HEK293T (cell line): Measurements from ENCODE around the gene MBOAT2.

Experiments
- ARNT ChIP-seq: fragments of 450-650 bp; IDR thresholded peaks from 2 replicates; pipeline ENCODE4 v1.6.1; 2017; ENCODE audit warnings: mild to moderate bottlenecking
- CTBP1 ChIP-seq: fragments of 450-650 bp; IDR thresholded peaks from 2 replicates; pipeline ENCODE4 v1.6.1; 2016; ENCODE audit warnings: borderline replicate concordance
- HDGF ChIP-seq: fragments of 450-650 bp; IDR thresholded peaks from 2 replicates; pipeline ENCODE4 v1.6.1; 2017; ENCODE audit warnings: antibody characterized with exemption, borderline replicate concordance
- PKNOX1 ChIP-seq: fragments of 450-650 bp; IDR thresholded peaks from 2 replicates; pipeline ENCODE4 v1.6.1; 2016
- SUZ12 ChIP-seq: fragments of 450-650 bp; IDR thresholded peaks from 2 replicates; pipeline ENCODE4 v1.6.1; 2016; ENCODE audit warnings: mild to moderate bottlenecking
- TARDBP ChIP-seq: fragments of 450-650 bp; IDR thresholded peaks from 2 replicates; pipeline ENCODE4 v1.6.1; 2016

GRCh38 chr2:8925411-8925810, 78.1 kb downstream of the MBOAT2 start:
- TF ChIP-seq PKNOX1 (no peak), HDGF (no peak), ARNT (no peak), TARDBP (no peak), SUZ12 (no peak), CTBP1 (no peak)
